ENCODE data around the gene SEL1L2. TPM values are rescaled to one million over a fixed set of nuclear protein-coding genes. Genes with fewer than 3 reads are reported as not detected.
A peak's percentile ranks its signal among the peaks of the same experiment; 100 is the strongest.

SEL1L2 gene
- total RNA-seq, 1 donor from 2014 or later: not detected

- no peak for TF ChIP-seq CTCF (IDR thresholded peaks at IDR 0.05)
- no peak for TF ChIP-seq POLR2A (IDR thresholded peaks at IDR 0.05)
- TF ChIP-seq POLR2AphosphoS5 (IDR thresholded peaks at IDR 0.05; ENCODE audit: insufficient read depth in 1 of 2, low read depth in 1 of 2): no peak
- H3K36me3 ChIP-seq: no peaks in the 10 kb centered on the region
- no peaks in the 10 kb centered on the region for H3K27me3 ChIP-seq
- H3K9me3 ChIP-seq: no peaks in the 10 kb centered on the region
- intact Hi-C loops (cut with DNase I): no loop called here
- no peak overlapping the region for H3K4me3 ChIP-seq
- peak overlapping the region; percentile 10 for H3K27ac ChIP-seq
- no peak for DNase-seq (ENCODE audit: extremely low spot score in 2 of 2)
- H3K4me1 ChIP-seq: no peaks in the 10 kb centered on the region
These were observed 151.8 kb downstream of the SEL1L2 start for GRCh38 chr20:13838664-13839063.

- Histone ChIP-seq H3K27ac (no peak overlapping the region), H3K36me3 (no peaks in the 10 kb centered on the region), H3K4me3 (no peak overlapping the region), H3K27me3 (no peaks in the 10 kb centered on the region), H3K4me1 (no peaks in the 10 kb centered on the region), H3K9me3 (no peaks in the 10 kb centered on the region)
- no peak for TF ChIP-seq POLR2A (IDR thresholded peaks at IDR 0.05)
- TF ChIP-seq POLR2AphosphoS5 (IDR thresholded peaks at IDR 0.05; ENCODE audit: insufficient read depth in 1 of 2, low read depth in 1 of 2): no peak
- TF ChIP-seq CTCF (IDR thresholded peaks at IDR 0.05): no peak
- intact Hi-C loops (cut with DNase I): no loop called here
- no peak for DNase-seq (ENCODE audit: extremely low spot score in 2 of 2)
These were observed 158.9 kb downstream of the SEL1L2 start for GRCh38 chr20:13831476-13831875.

- H3K27ac ChIP-seq: no peak overlapping the region
- no peaks in the 10 kb centered on the region for H3K4me1 ChIP-seq
- no peak for DNase-seq (ENCODE audit: extremely low spot score in 2 of 2)
- no peaks in the 10 kb centered on the region for H3K9me3 ChIP-seq
- no peak overlapping the region for H3K4me3 ChIP-seq
- no peaks in the 10 kb centered on the region for H3K27me3 ChIP-seq
- H3K36me3 ChIP-seq: no peaks in the 10 kb centered on the region
- TF ChIP-seq POLR2AphosphoS5 (IDR thresholded peaks at IDR 0.05; ENCODE audit: insufficient read depth in 1 of 2, low read depth in 1 of 2): no peak
- no peak for TF ChIP-seq POLR2A (IDR thresholded peaks at IDR 0.05)
- TF ChIP-seq CTCF (IDR thresholded peaks at IDR 0.05): no peak
- intact Hi-C loops (cut with DNase I): no loop called here
These were observed 164.9 kb downstream of the SEL1L2 start for GRCh38 chr20:13825465-13825864.

- no peak for TF ChIP-seq CTCF (IDR thresholded peaks at IDR 0.05)
- TF ChIP-seq POLR2AphosphoS5 (IDR thresholded peaks at IDR 0.05; ENCODE audit: insufficient read depth in 1 of 2, low read depth in 1 of 2): no peak
- no peak for TF ChIP-seq POLR2A (IDR thresholded peaks at IDR 0.05)
- Histone ChIP-seq H3K27ac (no peak overlapping the region), H3K36me3 (no peaks in the 10 kb centered on the region), H3K4me3 (no peak overlapping the region), H3K4me1 (no peaks in the 10 kb centered on the region), H3K27me3 (no peaks in the 10 kb centered on the region), H3K9me3 (no peaks in the 10 kb centered on the region)
- intact Hi-C loops (cut with DNase I): no loop called here
- DNase-seq (ENCODE audit: extremely low spot score in 2 of 2): no peak
These were observed 166.0 kb downstream of the SEL1L2 start for GRCh38 chr20:13824459-13824858.

- intact Hi-C loops (cut with DNase I): no loop called here
- Histone ChIP-seq H3K27me3 (no peaks in the 10 kb centered on the region), H3K4me3 (no peak overlapping the region), H3K4me1 (no peaks in the 10 kb centered on the region), H3K9me3 (no peaks in the 10 kb centered on the region), H3K27ac (no peak overlapping the region), H3K36me3 (peaks cover 0 to 7% of the 10 kb centered on the region in 2 donors)
- TF ChIP-seq POLR2A (IDR thresholded peaks at IDR 0.05) (no peak), CTCF (IDR thresholded peaks at IDR 0.05) (no peak), POLR2AphosphoS5 (IDR thresholded peaks at IDR 0.05; ENCODE audit: insufficient read depth in 1 of 2, low read depth in 1 of 2) (no peak)
- DNase-seq (ENCODE audit: extremely low spot score in 2 of 2): no peak
These were observed 168.0 kb downstream of the SEL1L2 start for GRCh38 chr20:13822459-13822858.

Data from vagina (tissue), 2 donors.